GM21381 (cell line): ENCODE data around the gene ESRRA.

ENCODE experiments used
- ATAC-seq: cut with Tn5 transposase; IDR thresholded peaks from one replicate; pipeline ENCODE4 v1.9.1; 2021; ENCODE audit warnings: mild to moderate bottlenecking, moderate library complexity; ENCODE audit not compliant: unreplicated experiment

Gene ESRRA

GRCh38 chr11:64364435-64364834 lies 59.1 kb downstream of the ESRRA start:
- no peak for ATAC-seq

GRCh38 chr11:64364911-64365310 lies 59.6 kb downstream of the ESRRA start:
- no peak for ATAC-seq
